ENCODE measurements around the gene XKR8.

DNA sequence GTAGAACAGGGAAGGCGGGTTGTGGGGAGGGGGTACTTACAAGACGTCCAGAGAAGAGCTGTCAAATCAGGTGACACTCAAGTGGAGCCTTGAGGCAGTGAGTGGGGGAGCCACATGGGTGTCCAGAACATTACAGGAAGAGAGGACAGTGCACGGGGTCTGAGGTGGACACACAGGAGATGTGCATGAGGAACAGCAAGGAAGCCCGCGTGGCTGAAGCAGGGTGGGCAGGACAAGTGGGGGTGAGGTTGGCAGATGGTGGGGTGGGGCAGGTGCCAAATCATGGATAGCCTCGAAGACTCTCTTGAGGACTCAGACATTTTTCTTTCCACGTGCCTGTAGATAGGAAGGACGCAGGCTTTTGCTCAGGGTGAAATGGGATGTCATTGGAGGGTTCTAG, 24.1 kb upstream of the XKR8 start:
- TF ChIP-seq POLR2AphosphoS5 (IDR thresholded peaks at IDR 0.05; ENCODE audit: low read depth, low read length): no peak
- TF ChIP-seq SIN3A (IDR thresholded peaks at IDR 0.05; ENCODE audit: borderline replicate concordance, insufficient read depth, low read length): no peak
- TF ChIP-seq, protein P1, sequence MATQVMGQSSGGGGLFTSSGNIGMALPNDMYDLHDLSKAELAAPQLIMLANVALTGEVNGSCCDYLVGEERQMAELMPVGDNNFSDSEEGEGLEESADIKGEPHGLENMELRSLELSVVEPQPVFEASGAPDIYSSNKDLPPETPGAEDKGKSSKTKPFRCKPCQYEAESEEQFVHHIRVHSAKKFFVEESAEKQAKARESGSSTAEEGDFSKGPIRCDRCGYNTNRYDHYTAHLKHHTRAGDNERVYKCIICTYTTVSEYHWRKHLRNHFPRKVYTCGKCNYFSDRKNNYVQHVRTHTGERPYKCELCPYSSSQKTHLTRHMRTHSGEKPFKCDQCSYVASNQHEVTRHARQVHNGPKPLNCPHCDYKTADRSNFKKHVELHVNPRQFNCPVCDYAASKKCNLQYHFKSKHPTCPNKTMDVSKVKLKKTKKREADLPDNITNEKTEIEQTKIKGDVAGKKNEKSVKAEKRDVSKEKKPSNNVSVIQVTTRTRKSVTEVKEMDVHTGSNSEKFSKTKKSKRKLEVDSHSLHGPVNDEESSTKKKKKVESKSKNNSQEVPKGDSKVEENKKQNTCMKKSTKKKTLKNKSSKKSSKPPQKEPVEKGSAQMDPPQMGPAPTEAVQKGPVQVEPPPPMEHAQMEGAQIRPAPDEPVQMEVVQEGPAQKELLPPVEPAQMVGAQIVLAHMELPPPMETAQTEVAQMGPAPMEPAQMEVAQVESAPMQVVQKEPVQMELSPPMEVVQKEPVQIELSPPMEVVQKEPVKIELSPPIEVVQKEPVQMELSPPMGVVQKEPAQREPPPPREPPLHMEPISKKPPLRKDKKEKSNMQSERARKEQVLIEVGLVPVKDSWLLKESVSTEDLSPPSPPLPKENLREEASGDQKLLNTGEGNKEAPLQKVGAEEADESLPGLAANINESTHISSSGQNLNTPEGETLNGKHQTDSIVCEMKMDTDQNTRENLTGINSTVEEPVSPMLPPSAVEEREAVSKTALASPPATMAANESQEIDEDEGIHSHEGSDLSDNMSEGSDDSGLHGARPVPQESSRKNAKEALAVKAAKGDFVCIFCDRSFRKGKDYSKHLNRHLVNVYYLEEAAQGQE (IDR thresholded peaks at IDR 0.05; ENCODE audit: insufficient read depth in 1 of 2, low read depth in 2 of 2, low read length in 2 of 2): no peak
- no peak for TF ChIP-seq TAF1 (IDR thresholded peaks at IDR 0.05; ENCODE audit: borderline replicate concordance, insufficient read depth, low read length)
